ENCODE results near the gene MIER1.
"Not testable (repeated sequence)": the region's sequence is repeated elsewhere in the genome, so short reads cannot be mapped to it uniquely, and the experiment has no call there.

The MIER1 gene

DNA sequence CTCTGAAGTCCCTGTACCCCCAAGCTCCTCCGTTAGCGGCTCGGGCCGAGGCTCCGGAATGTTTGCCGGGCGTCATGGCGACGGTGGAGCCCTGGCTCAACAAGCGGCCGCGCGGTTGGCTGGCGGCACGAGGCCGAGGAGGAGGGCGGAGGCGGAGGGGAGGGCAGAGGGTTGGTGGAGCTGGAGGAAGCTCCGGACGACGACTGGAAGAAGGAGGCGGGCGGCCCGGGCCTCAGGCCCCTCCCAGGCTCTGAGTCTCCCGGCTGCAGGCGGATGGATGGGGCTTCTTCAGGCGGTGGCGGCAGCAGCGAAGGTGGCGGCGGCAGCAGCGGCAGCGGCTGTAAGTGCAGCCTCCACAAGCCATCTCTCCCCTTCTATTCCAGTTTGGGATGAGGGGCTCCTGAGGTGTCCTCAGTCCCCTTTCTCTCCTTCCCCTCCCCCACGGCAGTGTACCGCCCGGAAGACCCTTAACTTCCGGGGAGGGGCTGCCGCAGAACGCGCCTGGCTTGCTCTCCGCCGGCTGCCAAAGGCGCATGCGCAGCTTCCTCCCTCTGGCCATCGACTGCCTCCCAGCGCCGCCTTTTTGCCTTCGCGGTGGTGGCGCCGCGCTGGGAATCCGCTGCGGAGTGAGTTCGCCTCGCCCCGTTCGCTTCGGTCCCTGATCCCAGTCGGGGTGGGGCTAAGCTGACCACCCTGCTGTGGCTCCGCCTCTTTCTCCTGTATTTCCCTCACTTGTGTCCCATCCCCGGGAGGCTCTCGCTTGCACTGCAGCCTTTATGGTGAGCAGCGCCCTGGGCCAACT is at the start of gene MIER1, which contains the start of gene DNAI4:
TSS of gene MIER1 (plus strand) at position 235 of the 802 bp plus-strand sequence. CDS start at position 274, 39 bp downstream.
TSS of gene DNAI4 (minus strand) at position 101 of the 802 bp plus-strand sequence. CDS start at position 76, 25 bp downstream.
- in situ Hi-C loops (cut with MboI; ENCODE audit: low pct_unique_long_range_greater_than_20kb, low sequenced_read_pairs), result no loop called here
- peak; percentile 99 for DNase-seq

DNA sequence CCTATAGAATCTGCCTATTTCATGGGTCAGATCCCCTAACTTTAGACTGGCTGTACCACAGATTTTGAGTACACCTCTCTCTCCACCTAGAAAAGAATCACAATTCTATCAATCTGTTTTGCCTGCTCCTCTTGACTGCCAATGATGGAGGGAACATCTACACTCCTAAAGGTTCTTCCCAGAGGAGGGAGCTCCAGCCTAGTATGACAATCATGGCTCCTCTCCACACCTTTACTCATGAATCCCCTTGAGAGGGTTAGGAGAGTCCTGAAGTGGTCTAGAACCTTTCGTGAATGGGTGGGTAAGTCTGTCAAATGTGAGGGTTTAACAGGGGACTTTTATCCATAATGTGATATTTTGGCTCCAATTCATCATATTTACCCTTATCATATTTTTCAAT is 48.1 kb upstream of the MIER1 start:
- DNase-seq, result no peak
- in situ Hi-C loops (cut with MboI; ENCODE audit: low pct_unique_long_range_greater_than_20kb, low sequenced_read_pairs), result no loop called here

DNA sequence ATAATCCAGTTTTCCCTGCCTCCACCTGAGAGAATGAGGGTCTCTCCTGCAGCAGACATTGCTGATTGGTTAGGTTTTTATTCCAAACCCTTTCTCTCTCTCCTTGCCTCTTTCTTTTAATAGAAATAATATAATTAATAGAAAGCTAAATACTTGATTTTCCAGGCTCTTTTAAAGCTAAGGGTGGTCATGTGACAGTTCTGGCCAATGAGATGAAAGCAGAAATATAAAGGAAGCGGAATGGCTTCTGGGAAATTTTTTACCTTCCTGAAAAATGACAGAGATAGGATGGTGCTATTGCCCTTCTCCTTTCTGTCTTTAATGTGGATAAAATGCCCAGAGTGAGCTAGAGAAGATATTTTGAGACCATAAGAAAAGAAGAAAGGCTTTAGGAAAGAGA is 35.8 kb upstream of the MIER1 start:
- no peak for DNase-seq
- in situ Hi-C loops (cut with MboI; ENCODE audit: low pct_unique_long_range_greater_than_20kb, low sequenced_read_pairs), result no loop called here

DNA sequence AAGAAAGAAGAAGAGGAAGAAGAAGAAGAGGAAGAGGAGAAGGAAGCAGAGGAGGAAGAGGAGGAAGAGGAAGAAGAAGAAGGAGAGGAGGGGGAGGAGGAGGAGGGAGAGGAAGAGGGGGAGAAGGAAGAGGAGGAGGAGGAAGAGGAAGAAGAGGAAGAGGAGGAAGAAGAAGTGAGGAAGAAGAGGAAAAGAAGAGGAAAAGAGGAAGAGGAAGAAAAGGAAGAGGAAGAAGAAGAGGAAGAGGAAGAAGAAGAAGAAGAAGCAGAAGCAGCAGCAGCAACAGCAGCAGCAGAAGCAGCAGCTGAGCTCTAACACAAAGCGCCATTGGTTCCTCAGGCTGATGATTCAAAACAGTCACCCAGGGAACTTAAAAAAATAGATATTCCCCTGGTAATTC is 34.2 kb upstream of the MIER1 start:
- in situ Hi-C loops (cut with MboI; ENCODE audit: low pct_unique_long_range_greater_than_20kb, low sequenced_read_pairs), result no loop called here
- DNase-seq, result no peak

DNA sequence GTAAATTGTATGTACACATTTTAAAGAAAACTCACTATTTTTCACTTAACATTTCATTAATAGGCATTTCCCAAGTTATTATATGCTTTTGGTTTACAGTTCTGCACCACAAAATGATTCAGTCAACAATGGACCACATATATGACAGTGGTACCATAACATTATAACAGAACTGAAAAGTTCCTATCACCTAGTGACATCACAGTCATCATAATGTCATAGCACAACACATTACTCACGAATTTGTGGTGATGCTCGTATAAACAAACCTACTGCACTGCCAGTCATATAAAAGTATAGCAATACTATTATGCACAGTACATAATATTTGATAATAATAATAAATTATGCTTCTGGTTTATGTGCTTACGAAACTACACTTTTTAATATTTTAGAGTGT is 31.1 kb upstream of the MIER1 start:
- no peak for DNase-seq

DNA sequence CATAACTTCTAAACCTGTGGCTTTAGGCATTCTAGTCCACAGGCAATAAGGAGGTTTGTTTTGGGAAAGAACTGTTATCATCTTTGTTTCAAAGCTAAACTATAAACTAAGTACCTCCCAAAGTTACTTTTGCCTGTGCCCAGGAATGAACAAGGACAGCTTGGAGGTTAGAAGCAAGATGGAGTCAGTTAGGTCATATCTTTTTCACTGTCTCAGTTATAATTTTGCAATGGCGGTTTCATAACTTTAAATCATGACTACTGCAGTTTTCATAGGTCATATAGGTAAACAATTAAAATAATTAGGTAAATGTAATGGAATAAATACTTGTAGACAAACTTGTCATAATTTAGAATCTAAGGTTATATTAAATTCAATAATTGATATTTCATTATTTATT is 9.6 kb upstream of the MIER1 start:
- in situ Hi-C loops (cut with MboI; ENCODE audit: low pct_unique_long_range_greater_than_20kb, low sequenced_read_pairs); DNase-seq: not testable (repeated sequence)

More for the DNA sequence above, 31.1 kb upstream of the MIER1 start:
- in situ Hi-C loops (cut with MboI; ENCODE audit: low pct_unique_long_range_greater_than_20kb, low sequenced_read_pairs), result no loop called here

DNA sequence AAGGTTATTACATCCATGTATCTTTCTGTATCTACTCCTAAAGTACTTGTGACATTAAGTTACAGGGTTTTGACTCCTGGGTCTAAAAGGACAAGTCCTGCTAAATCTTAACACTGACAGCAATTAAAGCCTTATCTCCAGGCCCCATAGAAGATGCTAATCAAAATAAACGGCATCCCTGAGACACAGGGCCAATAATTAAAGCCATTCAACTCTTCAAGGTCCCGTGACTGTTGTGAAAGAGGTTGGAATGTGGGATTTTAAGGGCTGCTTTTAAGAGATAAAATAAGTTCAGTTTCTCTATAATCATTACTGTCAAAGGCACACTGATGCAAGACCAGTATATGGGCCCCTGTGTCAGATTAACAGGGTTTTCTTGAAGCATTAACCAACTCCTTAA is 8.5 kb upstream of the MIER1 start:
- in situ Hi-C loops (cut with MboI; ENCODE audit: low pct_unique_long_range_greater_than_20kb, low sequenced_read_pairs), result no loop called here
- DNase-seq, result peak; percentile 35

DNA sequence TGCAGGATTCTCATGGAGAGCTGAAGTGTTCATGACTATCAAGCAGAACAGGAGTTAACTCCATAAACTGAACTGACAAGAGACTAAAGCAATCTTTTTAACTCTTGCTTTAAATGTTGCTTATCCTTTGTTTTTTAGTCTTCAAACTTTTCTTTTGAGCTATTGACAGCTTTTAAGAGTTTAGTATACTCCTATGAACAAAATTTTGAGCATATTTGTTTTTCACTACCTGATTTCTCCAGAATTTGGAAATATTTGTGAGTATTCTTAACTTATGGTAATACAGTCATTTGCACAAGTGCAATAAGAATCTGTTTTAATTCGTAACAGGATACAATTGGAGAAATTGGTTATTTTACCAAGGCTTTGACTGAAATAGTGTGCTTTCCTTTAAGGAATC is 7.3 kb upstream of the MIER1 start:
- in situ Hi-C loops (cut with MboI; ENCODE audit: low pct_unique_long_range_greater_than_20kb, low sequenced_read_pairs), result no loop called here
- no peak for DNase-seq

DNA sequence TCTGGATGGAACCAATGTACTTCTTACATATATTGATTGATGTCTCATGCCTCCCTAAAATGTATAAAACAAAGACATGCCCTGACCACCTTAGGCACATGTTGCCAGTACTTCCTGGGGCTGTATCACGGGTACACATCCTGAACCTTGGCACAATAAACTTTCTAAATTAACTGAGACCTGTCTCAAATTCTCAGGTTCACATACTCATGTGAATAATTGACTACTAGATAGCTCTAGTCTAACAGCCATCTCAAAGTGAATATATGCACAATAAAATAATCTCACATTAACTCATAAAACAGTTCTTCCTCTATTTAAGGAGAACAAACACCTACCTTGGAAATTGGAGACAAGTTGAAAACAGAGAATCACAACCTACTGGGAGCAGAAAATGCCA is 5.7 kb upstream of the MIER1 start:
- in situ Hi-C loops (cut with MboI; ENCODE audit: low pct_unique_long_range_greater_than_20kb, low sequenced_read_pairs), result no loop called here

DNA sequence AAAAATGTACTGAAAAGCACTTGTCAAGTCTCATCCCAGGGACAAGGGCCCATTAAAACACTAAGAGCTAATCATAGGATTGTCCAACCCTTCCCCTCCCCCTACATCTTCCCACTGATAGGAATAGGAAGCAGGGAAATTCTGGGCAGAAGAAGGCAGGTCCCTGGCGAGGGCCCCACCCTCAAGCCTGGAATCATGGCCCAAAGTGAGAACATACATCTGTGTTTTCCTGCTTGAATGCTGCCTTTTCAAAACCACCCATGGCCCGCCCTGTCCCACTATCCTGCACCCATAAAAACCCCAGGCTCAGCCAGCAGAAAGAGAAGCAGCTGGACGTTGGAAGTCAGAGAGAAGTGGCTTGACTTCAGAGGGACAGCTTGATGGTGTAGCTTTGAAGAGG is 5.0 kb upstream of the MIER1 start:
- in situ Hi-C loops (cut with MboI; ENCODE audit: low pct_unique_long_range_greater_than_20kb, low sequenced_read_pairs), result no loop called here
- no peak for DNase-seq

More for the DNA sequence above, 5.7 kb upstream of the MIER1 start:
- no peak for DNase-seq

DNA sequence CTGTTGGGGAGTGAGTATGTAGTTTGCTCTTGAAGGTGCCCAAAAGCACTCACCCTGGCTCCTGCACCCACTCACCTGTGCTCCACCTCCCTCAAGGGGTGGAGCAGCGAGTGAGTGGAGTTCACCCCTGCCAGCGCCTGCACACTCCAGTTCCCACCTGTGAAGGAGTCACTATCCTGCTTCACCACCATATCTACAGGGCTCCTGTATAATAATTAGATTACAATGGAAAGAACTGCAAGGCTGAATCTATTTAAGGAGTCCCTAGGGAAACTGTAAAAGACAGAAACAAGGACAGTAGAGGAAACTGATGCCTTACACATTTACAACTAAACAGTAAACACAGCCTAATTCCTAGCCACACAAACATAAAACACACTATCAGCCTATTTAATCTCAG is 4.2 kb upstream of the MIER1 start:
- DNase-seq, result no peak
- in situ Hi-C loops (cut with MboI; ENCODE audit: low pct_unique_long_range_greater_than_20kb, low sequenced_read_pairs), result no loop called here

DNA sequence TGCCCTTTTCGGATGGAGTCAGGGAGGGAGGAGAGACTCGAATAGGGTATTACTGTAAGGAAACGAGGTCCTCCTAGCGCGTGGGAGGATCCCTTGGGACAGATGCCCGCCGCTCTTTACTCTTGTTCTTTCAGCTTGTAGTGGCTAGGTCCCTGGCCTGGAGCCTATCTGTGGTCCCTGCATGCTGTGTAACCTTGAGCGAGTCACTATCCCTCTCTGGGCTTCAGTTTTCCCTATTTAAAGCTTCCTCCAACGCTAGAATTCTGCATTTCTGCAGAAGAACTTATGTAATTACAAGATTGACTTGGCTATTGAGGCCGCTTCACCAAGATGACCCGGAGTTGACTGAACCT is 744 bp downstream of the MIER1 start:
- in situ Hi-C loops (cut with MboI; ENCODE audit: low pct_unique_long_range_greater_than_20kb, low sequenced_read_pairs), result no loop called here
- DNase-seq, result no peak

DNA sequence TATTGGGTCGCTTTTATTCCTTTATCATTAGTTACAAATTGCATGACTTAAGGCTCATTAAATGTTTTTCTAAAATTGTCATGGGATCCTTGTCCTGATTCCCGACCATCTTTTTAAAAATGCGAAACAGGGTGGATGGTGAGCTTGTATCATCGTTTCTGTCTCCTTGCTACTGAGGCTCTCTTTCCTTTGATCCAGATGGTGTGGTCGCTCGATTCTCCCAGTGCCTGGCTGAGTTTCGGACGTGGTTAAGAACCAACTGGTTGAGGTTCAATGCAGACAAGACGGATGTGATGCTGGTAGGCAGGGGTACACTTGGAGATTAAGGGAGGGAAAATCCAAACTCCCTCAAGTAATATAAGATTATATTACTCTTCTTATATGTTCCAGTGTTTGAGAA is 1.2 kb downstream of the MIER1 start:
- in situ Hi-C loops (cut with MboI; ENCODE audit: low pct_unique_long_range_greater_than_20kb, low sequenced_read_pairs), result no loop called here
- DNase-seq, result no peak

DNA sequence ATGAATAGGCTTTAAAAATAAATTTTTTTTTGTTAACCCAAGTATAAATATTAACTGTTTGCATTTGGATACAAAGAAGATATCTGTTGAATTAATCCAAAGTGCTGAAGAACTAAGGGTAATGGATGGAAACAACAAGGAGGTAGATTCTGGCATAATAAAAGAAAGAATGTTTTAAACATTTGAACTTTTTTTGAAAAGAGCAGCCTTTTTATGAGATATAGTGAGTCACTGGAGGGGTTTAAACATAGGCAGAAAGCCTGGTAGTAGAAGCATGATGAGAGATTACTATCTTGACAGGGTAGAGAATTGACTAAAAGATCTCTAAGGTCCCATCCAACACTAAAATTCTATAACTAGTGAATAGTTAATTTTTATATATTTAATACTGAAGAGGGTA is 2.7 kb downstream of the MIER1 start:
- in situ Hi-C loops (cut with MboI; ENCODE audit: low pct_unique_long_range_greater_than_20kb, low sequenced_read_pairs), result no loop called here
- no peak for DNase-seq

DNA sequence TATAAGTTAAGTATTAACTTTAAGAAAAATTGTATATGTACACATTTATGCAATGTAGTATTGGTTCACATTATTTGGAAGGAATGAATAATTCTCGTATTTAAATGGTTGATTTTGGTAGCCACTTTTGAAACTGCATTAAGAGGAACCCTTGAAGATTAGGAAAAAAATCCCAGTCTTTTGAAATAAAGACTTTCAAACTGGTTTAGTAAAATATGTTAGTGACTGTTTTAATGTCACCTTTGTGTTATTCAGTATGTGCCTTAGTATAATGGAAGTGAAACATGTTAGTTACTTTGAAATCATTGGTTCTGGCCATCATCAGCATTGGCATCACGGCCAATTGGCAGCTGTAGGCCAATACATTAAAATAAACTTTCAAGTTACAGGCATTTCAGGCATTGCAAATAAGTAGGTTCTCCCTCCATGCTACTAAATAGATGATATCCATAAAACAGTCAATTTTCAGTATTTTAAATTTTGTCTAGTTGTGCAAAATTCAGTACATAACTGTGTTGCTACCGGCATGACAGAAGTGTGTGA is 4.4 kb downstream of the MIER1 start:
- DNase-seq, result no peak
- in situ Hi-C loops (cut with MboI; ENCODE audit: low pct_unique_long_range_greater_than_20kb, low sequenced_read_pairs), result no loop called here

DNA sequence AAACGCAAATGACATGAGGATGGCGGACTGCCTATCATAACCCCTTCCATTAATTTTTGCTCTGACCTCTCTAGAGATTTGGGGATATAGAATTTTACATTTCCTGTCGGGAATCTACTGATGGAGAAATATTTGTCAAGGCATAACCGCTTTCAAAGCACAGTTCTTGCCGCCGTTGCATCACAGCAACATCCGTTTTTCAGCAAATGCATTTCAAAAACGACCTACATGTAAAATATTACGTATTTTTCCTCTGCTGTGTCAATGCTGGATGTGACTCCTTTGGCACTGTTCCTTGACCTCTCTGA is 4.9 kb downstream of the MIER1 start:
- no peak for DNase-seq
- in situ Hi-C loops (cut with MboI; ENCODE audit: low pct_unique_long_range_greater_than_20kb, low sequenced_read_pairs), result no loop called here

DNA sequence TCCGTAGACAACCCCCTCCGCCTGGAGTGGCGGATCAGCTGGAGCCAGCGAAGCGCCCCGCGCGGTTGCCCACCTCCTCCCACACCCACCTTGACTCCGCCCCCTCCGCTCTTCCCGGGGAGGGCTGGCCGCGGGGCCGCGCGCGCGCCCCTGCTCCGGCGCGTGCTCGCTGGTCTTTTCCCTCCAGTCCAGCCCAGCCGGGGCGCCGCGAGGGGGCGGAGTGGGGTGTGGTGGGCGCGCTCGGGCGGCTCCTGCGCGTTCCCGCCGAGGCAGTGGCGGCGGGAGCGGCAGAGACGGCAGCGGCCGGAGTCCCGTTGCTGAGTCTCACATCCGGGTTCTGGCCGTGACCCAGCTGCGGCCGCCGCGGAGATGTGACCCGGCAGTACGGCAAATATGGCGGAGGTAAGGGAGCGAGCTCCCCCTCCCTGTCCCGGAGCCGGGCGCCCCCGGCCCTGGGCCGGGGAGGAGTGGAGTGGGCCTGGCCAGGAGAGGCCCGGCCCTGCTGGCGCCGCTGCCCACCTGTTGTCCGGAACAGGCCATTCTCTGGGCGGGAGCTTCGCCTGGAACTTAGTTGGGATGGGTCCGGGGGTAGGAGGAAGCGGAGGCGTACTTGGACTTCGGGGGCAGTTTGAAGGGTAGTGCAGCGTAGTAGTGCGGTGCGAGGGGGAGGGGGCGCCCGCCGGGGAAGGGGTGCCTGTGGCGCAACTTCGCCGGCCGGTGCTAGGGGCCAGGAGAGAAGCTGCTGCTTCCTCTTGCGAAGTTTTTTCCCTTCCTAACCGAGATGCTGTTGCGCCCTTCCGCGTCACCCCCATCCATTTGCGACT is 5.4 kb downstream of the MIER1 start:
- in situ Hi-C loops (cut with MboI; ENCODE audit: low pct_unique_long_range_greater_than_20kb, low sequenced_read_pairs), result no loop called here
- peak; percentile 98 for DNase-seq

DNA sequence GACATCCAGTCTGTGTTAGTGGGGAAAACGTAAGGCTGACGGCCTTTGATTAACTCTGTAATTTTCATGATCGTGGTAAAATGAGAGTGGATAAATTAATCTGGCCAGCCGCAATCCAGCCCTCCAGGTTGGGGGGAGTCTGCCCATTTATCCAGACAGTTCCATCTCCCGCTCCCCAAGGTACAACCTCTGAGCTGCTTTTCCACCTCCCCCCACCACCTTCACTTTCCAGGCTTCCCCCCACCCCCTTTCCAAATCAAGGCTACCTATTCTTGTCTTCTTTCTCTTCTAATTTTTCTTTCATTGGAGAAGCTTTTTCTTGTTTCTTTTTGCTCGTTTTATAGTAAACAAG is 6.0 kb downstream of the MIER1 start:
- no peak for DNase-seq
- in situ Hi-C loops (cut with MboI; ENCODE audit: low pct_unique_long_range_greater_than_20kb, low sequenced_read_pairs), result no loop called here

DNA sequence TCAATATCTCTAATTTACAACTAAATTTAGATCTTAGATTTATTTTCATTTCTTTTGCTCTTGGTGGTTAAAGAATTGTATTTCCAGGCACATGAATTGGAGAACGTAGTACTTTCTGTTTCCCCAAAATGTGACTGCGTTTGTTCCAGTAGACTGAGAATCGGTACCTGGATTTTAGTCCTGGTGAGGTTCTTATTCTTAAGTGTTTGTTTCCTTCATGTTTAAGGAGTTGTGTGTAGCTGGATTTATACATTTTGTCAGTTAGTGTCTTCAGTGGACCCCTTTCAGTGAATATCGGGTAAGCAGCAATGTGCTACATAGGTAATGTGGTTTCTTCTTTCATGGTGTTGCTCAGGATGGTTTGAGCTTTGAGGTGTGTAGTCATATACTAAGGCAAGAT is 6.8 kb downstream of the MIER1 start:
- no peak for DNase-seq
- in situ Hi-C loops (cut with MboI; ENCODE audit: low pct_unique_long_range_greater_than_20kb, low sequenced_read_pairs), result no loop called here

DNA sequence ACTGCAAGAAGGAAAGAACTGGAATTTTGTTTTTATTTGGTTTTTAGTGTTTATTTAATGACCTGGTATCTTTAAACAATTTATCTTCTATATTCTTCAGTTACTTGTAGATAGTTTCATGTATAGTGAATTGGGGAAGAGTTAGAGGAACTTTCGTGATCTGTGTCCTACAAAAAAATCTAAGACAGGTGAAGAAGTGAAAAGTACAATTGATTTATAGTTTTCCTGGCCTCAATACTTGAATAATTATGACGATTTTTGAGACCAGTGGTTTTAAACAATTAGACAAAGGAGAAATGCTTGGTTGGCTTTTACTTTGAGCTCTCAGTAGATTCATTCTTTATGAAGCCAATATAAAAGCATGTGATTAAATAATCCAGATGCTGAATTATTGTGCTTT is 7.5 kb downstream of the MIER1 start:
- in situ Hi-C loops (cut with MboI; ENCODE audit: low pct_unique_long_range_greater_than_20kb, low sequenced_read_pairs), result no loop called here

More for the DNA sequence above, 7.5 kb downstream of the MIER1 start:
- DNase-seq, result no peak

All from KBM-7 (cell line).